ENCODE results near the gene PRKAG2.

PRKAG2 gene

GRCh38 chr7:151513133-151513532 lies 363.8 kb downstream of the PRKAG2 start:
- Histone ChIP-seq H3K9me3 (ENCODE audit: control insufficient read depth, low read length) (no peaks in the 10 kb centered on the region), H3K4me3 (ENCODE audit: low read depth, low read length) (no peak overlapping the region), H3K9ac (no peak overlapping the region), H3K79me2 (peaks cover 86% of the 10 kb centered on the region), H3K27me3 (ENCODE audit: control insufficient read depth, insufficient read depth, low read length) (no peaks in the 10 kb centered on the region), H3K4me2 (ENCODE audit: low read length) (no peak overlapping the region), H3K36me3 (ENCODE audit: control insufficient read depth, insufficient read depth, low read length) (no peaks in the 10 kb centered on the region), H3K27ac (no peak overlapping the region), H2AFZ (no peak overlapping the region), H3K4me1 (peaks cover 9% of the 10 kb centered on the region)
- TF ChIP-seq CTCF (IDR thresholded peaks at IDR 0.05): no peak

- no peak overlapping the region for H3K9ac ChIP-seq
- peaks cover 79% of the 10 kb centered on the region for H3K79me2 ChIP-seq
- no peak overlapping the region for H3K4me2 ChIP-seq (ENCODE audit: low read length)
- H2AFZ ChIP-seq: no peak overlapping the region
- H3K4me3 ChIP-seq (ENCODE audit: low read depth, low read length): no peak overlapping the region
- no peak for TF ChIP-seq CTCF (IDR thresholded peaks at IDR 0.05)
- no peaks in the 10 kb centered on the region for H3K27me3 ChIP-seq (ENCODE audit: control insufficient read depth, insufficient read depth, low read length)
- peaks cover 9% of the 10 kb centered on the region for H3K4me1 ChIP-seq
- no peaks in the 10 kb centered on the region for H3K9me3 ChIP-seq (ENCODE audit: control insufficient read depth, low read length)
- no peaks in the 10 kb centered on the region for H3K36me3 ChIP-seq (ENCODE audit: control insufficient read depth, insufficient read depth, low read length)
- no peak overlapping the region for H3K27ac ChIP-seq
Measured at GRCh38 chr7:151512353-151512752, 364.6 kb downstream of the PRKAG2 start.

GRCh38 chr7:151511946-151512345 lies 365.0 kb downstream of the PRKAG2 start:
- Histone ChIP-seq H3K4me1 (peaks cover 8% of the 10 kb centered on the region), H3K79me2 (peaks cover 79% of the 10 kb centered on the region), H2AFZ (no peak overlapping the region), H3K27me3 (ENCODE audit: control insufficient read depth, insufficient read depth, low read length) (no peaks in the 10 kb centered on the region), H3K9ac (no peak overlapping the region), H3K27ac (no peak overlapping the region), H3K4me2 (ENCODE audit: low read length) (no peak overlapping the region), H3K4me3 (ENCODE audit: low read depth, low read length) (no peak overlapping the region), H3K36me3 (ENCODE audit: control insufficient read depth, insufficient read depth, low read length) (no peaks in the 10 kb centered on the region), H3K9me3 (ENCODE audit: control insufficient read depth, low read length) (no peaks in the 10 kb centered on the region)
- TF ChIP-seq CTCF (IDR thresholded peaks at IDR 0.05): no peak

GRCh38 chr7:151511270-151511669 lies 365.6 kb downstream of the PRKAG2 start:
- Histone ChIP-seq H3K36me3 (ENCODE audit: control insufficient read depth, insufficient read depth, low read length) (no peaks in the 10 kb centered on the region), H3K4me1 (peaks cover 6% of the 10 kb centered on the region)

More at GRCh38 chr7:151511270-151511669, 365.6 kb downstream of the PRKAG2 start:
- Histone ChIP-seq H3K27ac (no peak overlapping the region), H2AFZ (no peak overlapping the region), H3K9me3 (ENCODE audit: control insufficient read depth, low read length) (no peaks in the 10 kb centered on the region), H3K79me2 (peaks cover 79% of the 10 kb centered on the region), H3K9ac (no peak overlapping the region), H3K27me3 (ENCODE audit: control insufficient read depth, insufficient read depth, low read length) (no peaks in the 10 kb centered on the region), H3K4me2 (ENCODE audit: low read length) (no peak overlapping the region), H3K4me3 (ENCODE audit: low read depth, low read length) (no peak overlapping the region)
- TF ChIP-seq CTCF (IDR thresholded peaks at IDR 0.05): no peak
